Measurements from ENCODE around the gene JPH4. TPM values are rescaled to one million over a fixed set of nuclear protein-coding genes. Genes with fewer than 3 reads are reported as not detected.

Gene JPH4
- total and polyA plus RNA-seq, 2 of the 8 experiments (the other 6 are each of a cell fraction or from before 2014, with no cell fraction given): 23.9 to 46.7 TPM

DNA sequence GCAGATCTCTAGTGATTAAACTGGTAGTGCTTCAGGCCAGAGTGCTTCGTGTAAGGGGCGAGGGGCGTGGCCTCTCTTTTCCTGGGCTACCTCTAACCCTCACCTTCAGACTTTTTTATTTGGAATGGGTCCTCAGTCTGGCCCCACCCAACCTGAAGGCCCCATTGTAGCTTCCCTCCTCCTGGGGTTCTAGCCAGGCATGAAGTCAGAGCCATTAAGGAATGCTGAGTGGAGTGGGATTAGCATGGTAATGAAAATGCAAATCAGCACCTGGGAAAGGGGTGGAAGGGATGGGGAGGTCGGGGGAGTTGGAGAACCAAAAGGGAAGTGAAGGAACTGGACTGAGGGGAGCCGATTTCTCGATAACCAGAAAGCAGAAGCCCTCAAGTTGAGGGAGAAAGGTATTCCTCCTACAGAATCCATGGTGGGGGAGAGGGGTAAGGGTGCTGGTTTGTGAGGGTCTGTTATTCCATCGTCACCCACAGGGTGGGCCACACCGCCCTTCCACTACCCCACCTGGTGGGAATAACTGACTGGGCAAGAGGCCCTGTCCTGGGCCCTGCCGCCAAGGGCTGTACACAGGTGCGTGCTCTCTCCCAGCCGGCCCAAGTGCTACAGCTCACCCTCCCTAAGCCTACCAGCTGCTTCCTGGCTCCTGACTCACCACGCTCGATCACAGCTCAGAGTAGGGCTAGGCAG lies 41.1 kb downstream of the JPH4 start:
- peak overlapping the region; percentile 100 for H3K18ac ChIP-seq (ENCODE audit: extremely low read depth, low read length)
- peak overlapping the region; percentile 94; the same call in 1 of the 2 replicates for H2BK15ac ChIP-seq (ENCODE audit: low read length)
- H3K27ac ChIP-seq (ENCODE audit: low read depth, low read length): peak overlapping the region; percentile 99
- ChIA-PET POLR2A (ENCODE audit: partially characterized antibody) (interaction anchor here (0.8 to 52.7 kb wide), 15 partner anchors 9 to 608 kb away, joined by 3 to 1523 read pairs (median 6); partner anchors contain the start of genes AP1G2, JPH4, NGDN and PABPN1), CTCF (ENCODE audit: partially characterized antibody) (interaction anchor here (0.5 to 70.5 kb wide), 11 partner anchors 10 to 1384 kb away, joined by 3 to 2092 read pairs (median 4); partner anchors contain the start of genes AP1G2, NGDN, THTPA and ZFHX2)
- peak overlapping the region; percentile 75 to 94 (median 90) for H3K9ac ChIP-seq (replicated peaks in 1 of 4; ENCODE audit: extremely low read depth in 1 of 4, low read depth in 3 of 4, low read length in 3 of 4)
- peaks cover 7 to 19% (median 13%) of the 10 kb centered on the region in 4 experiments; a peak in 6 of 7 replicates for H3K4me1 ChIP-seq (replicated peaks in 1 of 4; ENCODE audit: control insufficient read depth in 3 of 4, insufficient read depth in 4 of 4, low read length in 3 of 4)
- peaks cover 4 to 25% (median 10%) of the 10 kb centered on the region in 4 experiments; a peak in 4 of 8 replicates for H3K36me3 ChIP-seq (ENCODE audit: control insufficient read depth in 2 of 4, insufficient read depth in 4 of 4, low read length in 3 of 4)
- peak; percentile 77 to 88 for DNase-seq (ENCODE audit: low read depth in 1 of 2, low spot score in 2 of 2)
- peak overlapping the region; percentile 88 for H4K5ac ChIP-seq (ENCODE audit: insufficient read length, low read depth, low read length)
- peak overlapping the region; percentile 100 for H2BK5ac ChIP-seq (ENCODE audit: low read depth, low read length)
- H2BK20ac ChIP-seq (ENCODE audit: low read length): peak overlapping the region; percentile 98
- WGBS, 2 experiments (ENCODE audit: extremely low coverage in 1 of 2, insufficient coverage in 1 of 2, insufficient read length in 1 of 2, insufficient replicate concordance in 2 of 2, low coverage in 1 of 2, low lambda C conversion rate in 2 of 2, missing lambda C conversion rate in 1 of 2): 3% methylated on average over 13 of the region's 13 CpGs; no CpG with 5 or more reads in 1 of the 2 experiments
- H3K27me3 ChIP-seq (replicated peaks in 1 of 4; ENCODE audit: control insufficient read depth in 3 of 4, extremely low read depth in 1 of 4, insufficient read depth in 3 of 4, low read length in 3 of 4): no peaks in the 10 kb centered on the region
- H3K56ac ChIP-seq (replicated peaks; ENCODE audit: insufficient read length, low read depth, low read length): peak overlapping the region; percentile 97
- H3K79me1 ChIP-seq (ENCODE audit: low read depth, low read length): peaks cover 4% of the 10 kb centered on the region
- no peaks in the 10 kb centered on the region for H4K20me1 ChIP-seq (replicated peaks in 1 of 2; ENCODE audit: control insufficient read depth in 1 of 2, insufficient read depth in 2 of 2, low read length in 2 of 2)
- no peaks in the 10 kb centered on the region for H3K9me3 ChIP-seq (ENCODE audit: insufficient read depth in 2 of 2, low read depth in 1 of 2, low read length in 1 of 2)
- peak overlapping the region; percentile 100 for H4K91ac ChIP-seq (replicated peaks; ENCODE audit: insufficient read length, low read length)
- peak; percentile 99 for FAIRE-seq
- peaks cover 3 to 20% of the 10 kb centered on the region in 2 experiments; a peak in 2 of 4 replicates for H3K79me2 ChIP-seq (ENCODE audit: control insufficient read depth in 1 of 2, insufficient read depth in 2 of 2, low read length in 2 of 2)
- H3K23me2 ChIP-seq (ENCODE audit: low read depth, low read length): peaks cover 17% of the 10 kb centered on the region
- H2AFZ ChIP-seq (ENCODE audit: low read length): no peak overlapping the region
- H2AK5ac ChIP-seq (ENCODE audit: low read depth, low read length): peak overlapping the region; percentile 100
- peak overlapping the region; percentile 63 to 80 (median 72) for H3K4me3 ChIP-seq (ENCODE audit: extremely low read depth in 1 of 4, insufficient read depth in 2 of 4, low read depth in 3 of 4, low read length in 4 of 4)
- H4K8ac ChIP-seq (ENCODE audit: extremely low read depth, insufficient read depth, low read length): peak overlapping the region; percentile 82; the same call in 1 of the 2 replicates
- no peak overlapping the region for H3K14ac ChIP-seq (ENCODE audit: insufficient read length)
- H3K4ac ChIP-seq (replicated peaks; ENCODE audit: insufficient read length, low read depth, low read length): peak overlapping the region; percentile 95
- peak overlapping the region; percentile 98 for H2BK120ac ChIP-seq (replicated peaks; ENCODE audit: low read depth, low read length)
- H3K23ac ChIP-seq (ENCODE audit: insufficient read length): no peak overlapping the region
- H3K4me2 ChIP-seq (ENCODE audit: insufficient read depth in 1 of 2, low read depth in 2 of 2, low read length in 2 of 2): peak overlapping the region; percentile 96 to 99
- H2BK12ac ChIP-seq (ENCODE audit: low read depth, low read length): peak overlapping the region; percentile 100

All from H1 (cell line).